Thyroid gland (tissue), 4 donors: ENCODE data around the gene KCNQ1OT1. TPM values are rescaled to one million over a fixed set of nuclear protein-coding genes. Genes with fewer than 3 reads are reported as not detected.
A peak's percentile ranks its signal among the peaks of the same experiment; 100 is the strongest.

Experiments used
- DNase-seq, 2 donors: peaks; one replicate each; pipeline ENCODE4 v3.0.0-alpha.2; 2019
- H3K27ac ChIP-seq, 3 donors: fragments of 200-600 bp; sonication (generic); 1 replicate in 2 of 3; 2 replicates in 1 of 3; pipeline ENCODE4 v1.5.1; 2016 to 2019; ENCODE audit warnings: mild to moderate bottlenecking in 1 of 3, moderate library complexity in 1 of 3
- H3K27me3 ChIP-seq: fragments of 200-600 bp; sonication (generic); one replicate; pipeline ENCODE4 v1.5.1; 2019
- H3K36me3 ChIP-seq, 2 donors: fragments of 200-600 bp; sonication (generic); one replicate each; pipeline ENCODE4 v1.5.1; 2016 to 2019
- H3K4me1 ChIP-seq, 2 donors: fragments of 200-600 bp; sonication (generic); one replicate each; pipeline ENCODE4 v1.5.1; 2017 to 2019
- H3K4me3 ChIP-seq, 3 donors: fragments of 200-600 bp; sonication (generic); replicated peaks in 1 of 3; 1 replicate in 2 of 3; 2 replicates in 1 of 3; pipeline ENCODE4 v1.5.1; 2016; ENCODE audit warnings: mild to moderate bottlenecking in 1 of 3
- H3K9me3 ChIP-seq: fragments of 200-600 bp; sonication (generic); one replicate; pipeline ENCODE4 v1.5.1; 2017
- POLR2A ChIP-seq, 2 donors: fragments of 450-650 bp; IDR thresholded peaks; one replicate each; pipeline ENCODE4 v1.6.1; 2017; ENCODE audit warnings: antibody characterized with exemption in 2 of 2, mild to moderate bottlenecking in 2 of 2, moderate library complexity in 1 of 2
- WGBS, 2 donors: methylation state at CpG; one replicate each; pipeline ENCODE4 v1.1.5; 2017; 5-methylcytosine and 5-hydroxymethylcytosine counted together
- intact Hi-C: fragments of 100-400 bp; cut with DNase I; formaldehyde crosslinking; loops from one replicate; pipeline ENCODE4 v1.15.1; 2023
- total RNA-seq, 4 donors: library from RNA; depleted of rRNA; stranded (reverse); fragments of >200 nt; gene quantifications; one replicate each; pipeline ENCODE4 v1.2.3, GENCODE V29; 2016
- TF ChIP-seq, protein P1 (sequence below), 6 experiments: fragments of 200-600 bp in 3 of 6; fragments of 450-650 bp in 3 of 6; sonication (generic) in 3 of 6; IDR thresholded peaks; one replicate each; pipeline ENCODE4 v1.5.1; 2016 to 2019; ENCODE audit warnings: antibody characterized with exemption in 6 of 6, mild to moderate bottlenecking in 2 of 6, inconsistent platforms in 1 of 6, moderate library complexity in 1 of 6

The KCNQ1OT1 gene
- total RNA-seq, 4 donors from 2014 or later = 2.0 to 4.1 (median 3.2) TPM

GRCh38 chr11:2569321-2569721, 130.5 kb downstream of the KCNQ1OT1 start:
- no peaks in the 10 kb centered on the region for H3K36me3 ChIP-seq
- WGBS, 2 donors = 83 to 86% methylated on average over 11 to 14 of the region's 14 CpGs
- H3K27ac ChIP-seq = no peak overlapping the region
- no peak for TF ChIP-seq POLR2A (IDR thresholded peaks at IDR 0.05)
- TF ChIP-seq, protein P1, sequence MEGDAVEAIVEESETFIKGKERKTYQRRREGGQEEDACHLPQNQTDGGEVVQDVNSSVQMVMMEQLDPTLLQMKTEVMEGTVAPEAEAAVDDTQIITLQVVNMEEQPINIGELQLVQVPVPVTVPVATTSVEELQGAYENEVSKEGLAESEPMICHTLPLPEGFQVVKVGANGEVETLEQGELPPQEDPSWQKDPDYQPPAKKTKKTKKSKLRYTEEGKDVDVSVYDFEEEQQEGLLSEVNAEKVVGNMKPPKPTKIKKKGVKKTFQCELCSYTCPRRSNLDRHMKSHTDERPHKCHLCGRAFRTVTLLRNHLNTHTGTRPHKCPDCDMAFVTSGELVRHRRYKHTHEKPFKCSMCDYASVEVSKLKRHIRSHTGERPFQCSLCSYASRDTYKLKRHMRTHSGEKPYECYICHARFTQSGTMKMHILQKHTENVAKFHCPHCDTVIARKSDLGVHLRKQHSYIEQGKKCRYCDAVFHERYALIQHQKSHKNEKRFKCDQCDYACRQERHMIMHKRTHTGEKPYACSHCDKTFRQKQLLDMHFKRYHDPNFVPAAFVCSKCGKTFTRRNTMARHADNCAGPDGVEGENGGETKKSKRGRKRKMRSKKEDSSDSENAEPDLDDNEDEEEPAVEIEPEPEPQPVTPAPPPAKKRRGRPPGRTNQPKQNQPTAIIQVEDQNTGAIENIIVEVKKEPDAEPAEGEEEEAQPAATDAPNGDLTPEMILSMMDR (IDR thresholded peaks at IDR 0.05) = no peak
- no peak for DNase-seq
- H3K4me3 ChIP-seq = no peak overlapping the region
- H3K9me3 ChIP-seq = no peaks in the 10 kb centered on the region
- no peaks in the 10 kb centered on the region for H3K27me3 ChIP-seq
- intact Hi-C loops = no loop called here
- H3K4me1 ChIP-seq = peaks cover 17 to 20% of the 10 kb centered on the region in 2 donors

- Histone ChIP-seq H3K27me3 (no peaks in the 10 kb centered on the region), H3K27ac (no peak overlapping the region), H3K9me3 (no peaks in the 10 kb centered on the region), H3K4me3 (no peak overlapping the region), H3K36me3 (no peaks in the 10 kb centered on the region), H3K4me1 (peaks cover 17 to 20% of the 10 kb centered on the region in 2 donors)
- TF ChIP-seq, protein P1 (IDR thresholded peaks at IDR 0.05) = no peak
- intact Hi-C loops = no loop called here
- 92 to 94% methylated on average over 3 to 4 of the region's 5 CpGs for WGBS, 2 donors
- DNase-seq = no peak
These were observed 132.6 kb downstream of the KCNQ1OT1 start for GRCh38 chr11:2567026-2567671.

GRCh38 chr11:2566223-2567025, 133.4 kb downstream of the KCNQ1OT1 start:
- H3K4me1 ChIP-seq = peaks cover 17 to 20% of the 10 kb centered on the region in 2 donors
- WGBS, 2 donors = 92 to 95% methylated on average over 11 of the region's 16 CpGs
- intact Hi-C loops = no loop called here
- no peaks in the 10 kb centered on the region for H3K36me3 ChIP-seq
- no peaks in the 10 kb centered on the region for H3K9me3 ChIP-seq
- no peak for TF ChIP-seq POLR2A (IDR thresholded peaks at IDR 0.05)
- TF ChIP-seq, protein P1 (IDR thresholded peaks at IDR 0.05) = no peak
- no peak overlapping the region for H3K4me3 ChIP-seq
- H3K27me3 ChIP-seq = no peaks in the 10 kb centered on the region
- H3K27ac ChIP-seq = peak overlapping the region; percentile 44 to 52 (median 49)
- peak; percentile 16 to 35 for DNase-seq

GRCh38 chr11:2565447-2566222, 134.2 kb downstream of the KCNQ1OT1 start:
- intact Hi-C loops = no loop called here
- TF ChIP-seq POLR2A (IDR thresholded peaks at IDR 0.05) = no peak
- TF ChIP-seq, protein P1 (IDR thresholded peaks at IDR 0.05) = no peak
- no peaks in the 10 kb centered on the region for H3K36me3 ChIP-seq
- no peaks in the 10 kb centered on the region for H3K27me3 ChIP-seq
- no peaks in the 10 kb centered on the region for H3K9me3 ChIP-seq
- no peak overlapping the region for H3K4me3 ChIP-seq
- H3K27ac ChIP-seq = peak overlapping the region; percentile 44 to 52 (median 49)
- WGBS, 2 donors = 46 to 56% methylated on average over 13 of the region's 13 CpGs
- peak; percentile 63 to 68 for DNase-seq
- peaks cover 17 to 20% of the 10 kb centered on the region in 2 donors for H3K4me1 ChIP-seq
